NCI-H748 (cell line): ENCODE data around the gene SYT7.
A peak's percentile ranks its signal among the peaks of the same experiment; 100 is the strongest.
"Not testable (repeated sequence)": the region's sequence is repeated elsewhere in the genome, so short reads cannot be mapped to it uniquely, and the experiment has no call there.

Source experiments
- DNase-seq: peaks from one replicate; lab custom pipeline; 2025; ENCODE audit not compliant: unreplicated experiment; lab: John Stamatoyannopoulos, UW

Gene SYT7

GRCh38 chr11:61581030-61581928, at the start of gene SYT7:
SYT7 (minus strand) TSS chr11:61581076; CDS start chr11:61580820, 256 bp downstream.
- peak; percentile 86 for DNase-seq

GRCh38 chr11:61630089-61630488, 49.2 kb upstream of the SYT7 start:
- no peak for DNase-seq

- DNase-seq, result no peak
These were observed 48.4 kb upstream of the SYT7 start for GRCh38 chr11:61629082-61629833.

- DNase-seq, result no peak
These were observed 47.7 kb upstream of the SYT7 start for GRCh38 chr11:61628662-61628970.

GRCh38 chr11:61627850-61628661, 47.2 kb upstream of the SYT7 start:
- peak; percentile 63 for DNase-seq

- DNase-seq, result peak; percentile 31
These were observed 45.9 kb upstream of the SYT7 start for GRCh38 chr11:61626580-61627380.

GRCh38 chr11:61625525-61625924, 44.6 kb upstream of the SYT7 start:
- DNase-seq, result no peak

- no peak for DNase-seq
These were observed 41.2 kb upstream of the SYT7 start for GRCh38 chr11:61621917-61622585.

GRCh38 chr11:61619471-61620226, 38.8 kb upstream of the SYT7 start:
- DNase-seq, result no peak

GRCh38 chr11:61618978-61619377, 38.1 kb upstream of the SYT7 start:
- DNase-seq, result no peak

- DNase-seq, result no peak
These were observed 36.6 kb upstream of the SYT7 start for GRCh38 chr11:61617515-61617914.

- DNase-seq, result no peak
These were observed 35.6 kb upstream of the SYT7 start for GRCh38 chr11:61616434-61616833.

GRCh38 chr11:61614782-61615181, 33.9 kb upstream of the SYT7 start:
- DNase-seq, result not testable (repeated sequence)

- no peak for DNase-seq
These were observed 33.0 kb upstream of the SYT7 start for GRCh38 chr11:61613870-61614269.

- no peak for DNase-seq
These were observed 32.2 kb upstream of the SYT7 start for GRCh38 chr11:61613051-61613450.

- no peak for DNase-seq
These were observed 30.4 kb upstream of the SYT7 start for GRCh38 chr11:61611309-61611708.

GRCh38 chr11:61610905-61611304, 30.0 kb upstream of the SYT7 start:
- DNase-seq, result no peak

- DNase-seq, result peak; percentile 15
These were observed 29.1 kb upstream of the SYT7 start for GRCh38 chr11:61609980-61610366.
